IPS-20b (cell line): ENCODE data around the gene CNKSR2.

Source experiments
- H3K27ac ChIP-seq: one replicate; pipeline ENCODE4 v1.5.1; 2013; ENCODE audit warnings: low read length
- H3K27me3 ChIP-seq: 2 replicates; pipeline ENCODE4 v1.6.1; 2013; ENCODE audit warnings: mild to moderate bottlenecking, low read length, inconsistent platforms; ENCODE audit not compliant: insufficient read depth
- H3K36me3 ChIP-seq: 2 replicates; pipeline ENCODE4 v1.6.1; 2013; ENCODE audit warnings: low read depth, mild to moderate bottlenecking, inconsistent platforms, low read length, moderate library complexity; ENCODE audit not compliant: insufficient read depth
- H3K4me1 ChIP-seq: 2 replicates; pipeline ENCODE4 v1.6.1; 2013; ENCODE audit warnings: mild to moderate bottlenecking, control low read depth, inconsistent platforms, low read length, moderate library complexity; ENCODE audit not compliant: insufficient read depth
- H3K4me3 ChIP-seq: 2 replicates; pipeline ENCODE4 v1.5.1; 2013; ENCODE audit warnings: mild to moderate bottlenecking, low read length, inconsistent platforms
- H3K9ac ChIP-seq: 2 replicates; pipeline ENCODE4 v1.6.1; 2013; ENCODE audit warnings: low read depth, mild to moderate bottlenecking, inconsistent platforms, low read length, moderate library complexity
- H3K9me3 ChIP-seq: 2 replicates; pipeline ENCODE4 v1.6.1; 2013; ENCODE audit warnings: mild to moderate bottlenecking, low read depth, low read length, inconsistent platforms; ENCODE audit not compliant: insufficient read depth

CNKSR2 gene

GRCh38 chrX:21612154-21612553, 237.9 kb downstream of the CNKSR2 start:
- Histone ChIP-seq H3K9ac (no peak overlapping the region), H3K4me3 (no peak overlapping the region), H3K27ac (no peak overlapping the region), H3K36me3 (peaks cover 12% of the 10 kb centered on the region; the same call in 1 of the 2 replicates), H3K27me3 (no peaks in the 10 kb centered on the region), H3K9me3 (no peaks in the 10 kb centered on the region), H3K4me1 (no peaks in the 10 kb centered on the region)

GRCh38 chrX:21616386-21616785, 242.2 kb downstream of the CNKSR2 start:
- Histone ChIP-seq H3K4me1 (no peaks in the 10 kb centered on the region; the same call in 1 of the 2 replicates), H3K9me3 (no peaks in the 10 kb centered on the region), H3K4me3 (no peak overlapping the region), H3K27me3 (no peaks in the 10 kb centered on the region), H3K9ac (no peak overlapping the region), H3K36me3 (no peaks in the 10 kb centered on the region; the same call in 1 of the 2 replicates), H3K27ac (no peak overlapping the region)

GRCh38 chrX:21620234-21620633, 246.0 kb downstream of the CNKSR2 start:
- Histone ChIP-seq H3K36me3 (no peaks in the 10 kb centered on the region), H3K27ac (no peak overlapping the region), H3K4me3 (no peak overlapping the region), H3K9me3 (no peaks in the 10 kb centered on the region), H3K4me1 (no peaks in the 10 kb centered on the region; the same call in 1 of the 2 replicates), H3K9ac (no peak overlapping the region), H3K27me3 (no peaks in the 10 kb centered on the region)

GRCh38 chrX:21623778-21624501, 249.7 kb downstream of the CNKSR2 start:
- H3K4me1 ChIP-seq, result no peaks in the 10 kb centered on the region; the same call in 1 of the 2 replicates
- no peaks in the 10 kb centered on the region for H3K27me3 ChIP-seq
- H3K36me3 ChIP-seq, result no peaks in the 10 kb centered on the region
- no peaks in the 10 kb centered on the region for H3K9me3 ChIP-seq
- no peak overlapping the region for H3K27ac ChIP-seq
- H3K9ac ChIP-seq, result no peak overlapping the region
- no peak overlapping the region for H3K4me3 ChIP-seq

GRCh38 chrX:21632027-21632426, 257.8 kb downstream of the CNKSR2 start:
- H3K9me3 ChIP-seq, result no peaks in the 10 kb centered on the region

GRCh38 chrX:21638311-21638710, 264.1 kb downstream of the CNKSR2 start:
- Histone ChIP-seq H3K9me3 (no peaks in the 10 kb centered on the region), H3K27me3 (no peaks in the 10 kb centered on the region), H3K4me3 (no peak overlapping the region)

More at GRCh38 chrX:21632027-21632426, 257.8 kb downstream of the CNKSR2 start:
- no peaks in the 10 kb centered on the region for H3K27me3 ChIP-seq
- H3K27ac ChIP-seq, result no peak overlapping the region
- H3K4me1 ChIP-seq, result no peaks in the 10 kb centered on the region
- H3K9ac ChIP-seq, result no peak overlapping the region
- H3K4me3 ChIP-seq, result no peak overlapping the region
- no peaks in the 10 kb centered on the region for H3K36me3 ChIP-seq

GRCh38 chrX:21639775-21640174, 265.6 kb downstream of the CNKSR2 start:
- no peaks in the 10 kb centered on the region for H3K36me3 ChIP-seq
- no peak overlapping the region for H3K4me3 ChIP-seq
- peaks cover 3% of the 10 kb centered on the region; the same call in 1 of the 2 replicates for H3K4me1 ChIP-seq
- H3K9me3 ChIP-seq, result no peaks in the 10 kb centered on the region
- H3K9ac ChIP-seq, result no peak overlapping the region
- H3K27ac ChIP-seq, result no peak overlapping the region
- H3K27me3 ChIP-seq, result no peaks in the 10 kb centered on the region

More at GRCh38 chrX:21638311-21638710, 264.1 kb downstream of the CNKSR2 start:
- Histone ChIP-seq H3K9ac (no peak overlapping the region), H3K4me1 (peaks cover 3% of the 10 kb centered on the region; the same call in 1 of the 2 replicates), H3K27ac (no peak overlapping the region), H3K36me3 (no peaks in the 10 kb centered on the region)

- Histone ChIP-seq H3K9me3 (no peaks in the 10 kb centered on the region), H3K27me3 (no peaks in the 10 kb centered on the region), H3K4me3 (no peak overlapping the region), H3K36me3 (no peaks in the 10 kb centered on the region), H3K27ac (no peak overlapping the region), H3K4me1 (no peaks in the 10 kb centered on the region), H3K9ac (no peak overlapping the region)
These were observed 271.2 kb downstream of the CNKSR2 start for GRCh38 chrX:21645431-21645830.

- Histone ChIP-seq H3K4me1 (no peaks in the 10 kb centered on the region), H3K27me3 (no peaks in the 10 kb centered on the region), H3K36me3 (no peaks in the 10 kb centered on the region), H3K9ac (no peak overlapping the region), H3K4me3 (no peak overlapping the region), H3K9me3 (no peaks in the 10 kb centered on the region), H3K27ac (no peak overlapping the region)
These were observed 271.7 kb downstream of the CNKSR2 start for GRCh38 chrX:21645886-21646285.

GRCh38 chrX:21655901-21656586, 281.8 kb downstream of the CNKSR2 start:
- no peaks in the 10 kb centered on the region for H3K9me3 ChIP-seq
- H3K27ac ChIP-seq, result no peak overlapping the region
- peaks cover 6% of the 10 kb centered on the region; the same call in 1 of the 2 replicates for H3K36me3 ChIP-seq
- no peak overlapping the region for H3K4me3 ChIP-seq
- H3K9ac ChIP-seq, result no peak overlapping the region
- H3K27me3 ChIP-seq, result no peaks in the 10 kb centered on the region
- no peaks in the 10 kb centered on the region for H3K4me1 ChIP-seq

- Histone ChIP-seq H3K27me3 (no peaks in the 10 kb centered on the region), H3K4me3 (no peak overlapping the region), H3K9me3 (no peaks in the 10 kb centered on the region), H3K27ac (no peak overlapping the region), H3K4me1 (no peaks in the 10 kb centered on the region), H3K9ac (no peak overlapping the region), H3K36me3 (peaks cover 6% of the 10 kb centered on the region; the same call in 1 of the 2 replicates)
These were observed 282.5 kb downstream of the CNKSR2 start for GRCh38 chrX:21656587-21657317.
